Measurements from ENCODE around the gene ERGIC1. TPM values are rescaled to one million over a fixed set of nuclear protein-coding genes. Genes with fewer than 3 reads are reported as not detected.
"Not testable (repeated sequence)": the region's sequence is repeated elsewhere in the genome, so short reads cannot be mapped to it uniquely, and the experiment has no call there.

ERGIC1 gene
- total RNA-seq, 2 experiments from 2014 or later, result 59.5 to 63.2 TPM

GRCh38 chr5:172849606-172850453 lies 15.8 kb downstream of the ERGIC1 start:
- H3K9me3 Mint-ChIP-seq, result no peaks in the 10 kb centered on the region
- H3K36me3 Mint-ChIP-seq, result peaks cover 6% of the 10 kb centered on the region
- H3K27ac Mint-ChIP-seq, result peak overlapping the region; percentile 77
- H3K4me3 Mint-ChIP-seq, result no peak overlapping the region
- no peaks in the 10 kb centered on the region for H3K27me3 Mint-ChIP-seq
- POLR2A ChIA-PET, result interaction anchor here (1.2 kb wide), 1 partner anchor 80 kb away, joined by 3 read pairs; no protein-coding TSS in a partner anchor
- ATAC-seq (ENCODE audit: low read depth) (no peak), DNase-seq (no peak)
- H3K4me1 Mint-ChIP-seq, result peaks cover 34% of the 10 kb centered on the region

- POLR2A ChIA-PET, result interaction anchor here (1.2 kb wide), 1 partner anchor 80 kb away, joined by 3 read pairs; no protein-coding TSS in a partner anchor
- no peak for DNase-seq
- H3K4me1 Mint-ChIP-seq, result peaks cover 34% of the 10 kb centered on the region
- H3K27ac Mint-ChIP-seq, result no peak overlapping the region
- no peaks in the 10 kb centered on the region for H3K27me3 Mint-ChIP-seq
- peaks cover 8% of the 10 kb centered on the region for H3K36me3 Mint-ChIP-seq
- no peak for ATAC-seq (ENCODE audit: low read depth)
- no peaks in the 10 kb centered on the region for H3K9me3 Mint-ChIP-seq
- no peak overlapping the region for H3K4me3 Mint-ChIP-seq
Observed at GRCh38 chr5:172850454-172850797, 16.4 kb downstream of the ERGIC1 start.

GRCh38 chr5:172851254-172851653 lies 17.2 kb downstream of the ERGIC1 start:
- H3K27me3 Mint-ChIP-seq; H3K4me3 Mint-ChIP-seq; ATAC-seq (ENCODE audit: low read depth); DNase-seq; H3K36me3 Mint-ChIP-seq; H3K9me3 Mint-ChIP-seq; H3K27ac Mint-ChIP-seq: not testable (repeated sequence)
- POLR2A ChIA-PET, result interaction anchor here (0.6 to 1.2 kb wide), 2 partner anchors 81 to 919 kb away, joined by 3 to 5 read pairs; no protein-coding TSS in a partner anchor
- H3K4me1 Mint-ChIP-seq, result peaks cover 34% of the 10 kb centered on the region

- ATAC-seq (ENCODE audit: low read depth), result peak; percentile 14
- no peak for DNase-seq
- Mint-ChIP-seq H3K27me3 (no peaks in the 10 kb centered on the region), H3K9me3 (no peaks in the 10 kb centered on the region), H3K27ac (peak overlapping the region; percentile 73), H3K4me1 (peaks cover 30% of the 10 kb centered on the region), H3K36me3 (peaks cover 4% of the 10 kb centered on the region), H3K4me3 (peak overlapping the region; percentile 6)
- POLR2A ChIA-PET, result interaction anchor here (0.9 to 1.0 kb wide), 2 partner anchors 16 to 81 kb away, joined by 3 read pairs; no protein-coding TSS in a partner anchor
Observed at GRCh38 chr5:172852490-172853354, 18.7 kb downstream of the ERGIC1 start.

GRCh38 chr5:172853355-172853975 lies 19.4 kb downstream of the ERGIC1 start:
- Mint-ChIP-seq H3K9me3 (no peaks in the 10 kb centered on the region), H3K27ac (peak overlapping the region; percentile 75), H3K36me3 (peaks cover 4% of the 10 kb centered on the region), H3K4me3 (no peak overlapping the region), H3K4me1 (peaks cover 30% of the 10 kb centered on the region), H3K27me3 (no peaks in the 10 kb centered on the region)
- DNase-seq, result no peak
- POLR2A ChIA-PET, result no interaction called here
- ATAC-seq (ENCODE audit: low read depth), result no peak

- peak overlapping the region; percentile 47 for H3K4me3 Mint-ChIP-seq
- POLR2A ChIA-PET, result interaction anchor here (1.0 kb wide), 1 partner anchor 9 kb away, joined by 3 read pairs; no protein-coding TSS in a partner anchor
- H3K27me3 Mint-ChIP-seq, result no peaks in the 10 kb centered on the region
- H3K4me1 Mint-ChIP-seq, result peaks cover 28% of the 10 kb centered on the region
- peak; percentile 41 for DNase-seq
- no peaks in the 10 kb centered on the region for H3K9me3 Mint-ChIP-seq
- peak; percentile 70 for ATAC-seq (ENCODE audit: low read depth)
- H3K27ac Mint-ChIP-seq, result peak overlapping the region; percentile 75
- H3K36me3 Mint-ChIP-seq, result peaks cover 4% of the 10 kb centered on the region
Observed at GRCh38 chr5:172854451-172854871, 20.4 kb downstream of the ERGIC1 start.

- no peak for DNase-seq
- peaks cover 23% of the 10 kb centered on the region for H3K4me1 Mint-ChIP-seq
- H3K27ac Mint-ChIP-seq, result peak overlapping the region; percentile 75
Observed at GRCh38 chr5:172854971-172855370, 20.9 kb downstream of the ERGIC1 start.

GRCh38 chr5:172855597-172856292 lies 21.7 kb downstream of the ERGIC1 start:
- H3K9me3 Mint-ChIP-seq, result no peaks in the 10 kb centered on the region
- no peak overlapping the region for H3K4me3 Mint-ChIP-seq
- POLR2A ChIA-PET, result no interaction called here
- peaks cover 4% of the 10 kb centered on the region for H3K36me3 Mint-ChIP-seq
- H3K27me3 Mint-ChIP-seq, result no peaks in the 10 kb centered on the region
- H3K4me1 Mint-ChIP-seq, result peaks cover 23% of the 10 kb centered on the region
- DNase-seq (no peak), ATAC-seq (ENCODE audit: low read depth) (no peak)
- no peak overlapping the region for H3K27ac Mint-ChIP-seq

More at GRCh38 chr5:172854971-172855370, 20.9 kb downstream of the ERGIC1 start:
- ATAC-seq (ENCODE audit: low read depth), result no peak
- Mint-ChIP-seq H3K36me3 (peaks cover 4% of the 10 kb centered on the region), H3K9me3 (no peaks in the 10 kb centered on the region), H3K4me3 (peak overlapping the region; percentile 47), H3K27me3 (no peaks in the 10 kb centered on the region)
- POLR2A ChIA-PET, result interaction anchor here (1.0 kb wide), 1 partner anchor 10 kb away, joined by 3 read pairs; no protein-coding TSS in a partner anchor

GRCh38 chr5:172856336-172856735 lies 22.3 kb downstream of the ERGIC1 start:
- POLR2A ChIA-PET, result no interaction called here
- H3K4me3 Mint-ChIP-seq, result no peak overlapping the region

GRCh38 chr5:172857982-172858381 lies 23.9 kb downstream of the ERGIC1 start:
- Mint-ChIP-seq H3K27ac (no peak overlapping the region), H3K27me3 (no peaks in the 10 kb centered on the region), H3K4me1 (peaks cover 20% of the 10 kb centered on the region), H3K4me3 (no peak overlapping the region), H3K9me3 (no peaks in the 10 kb centered on the region), H3K36me3 (peaks cover 13% of the 10 kb centered on the region)
- no peak for DNase-seq
- ATAC-seq (ENCODE audit: low read depth), result no peak
- POLR2A ChIA-PET, result no interaction called here

More at GRCh38 chr5:172856336-172856735, 22.3 kb downstream of the ERGIC1 start:
- Mint-ChIP-seq H3K27me3 (no peaks in the 10 kb centered on the region), H3K4me1 (peaks cover 24% of the 10 kb centered on the region), H3K27ac (no peak overlapping the region), H3K36me3 (peaks cover 7% of the 10 kb centered on the region), H3K9me3 (no peaks in the 10 kb centered on the region)
- ATAC-seq (ENCODE audit: low read depth), result no peak
- DNase-seq, result no peak

GRCh38 chr5:172858511-172858989 lies 24.5 kb downstream of the ERGIC1 start:
- Mint-ChIP-seq H3K9me3 (no peaks in the 10 kb centered on the region), H3K4me1 (peaks cover 17% of the 10 kb centered on the region), H3K27me3 (no peaks in the 10 kb centered on the region), H3K27ac (no peak overlapping the region), H3K4me3 (no peak overlapping the region), H3K36me3 (peaks cover 13% of the 10 kb centered on the region)
- ATAC-seq (ENCODE audit: low read depth) (no peak), DNase-seq (no peak)
- POLR2A ChIA-PET, result no interaction called here

- H3K36me3 Mint-ChIP-seq, result peaks cover 13% of the 10 kb centered on the region
- ATAC-seq (ENCODE audit: low read depth), result no peak
- H3K27ac Mint-ChIP-seq, result no peak overlapping the region
- POLR2A ChIA-PET, result interaction anchor here (0.5 kb wide), 1 partner anchor 152 kb away, joined by 6 read pairs; no protein-coding TSS in a partner anchor
- H3K27me3 Mint-ChIP-seq, result no peaks in the 10 kb centered on the region
- H3K4me1 Mint-ChIP-seq, result peaks cover 11% of the 10 kb centered on the region
- no peak overlapping the region for H3K4me3 Mint-ChIP-seq
- DNase-seq, result no peak
- H3K9me3 Mint-ChIP-seq, result no peaks in the 10 kb centered on the region
Observed at GRCh38 chr5:172858990-172859811, 25.1 kb downstream of the ERGIC1 start.

All from activated naive CD8-positive, alpha-beta T cell treated with anti-CD3 and anti-CD28 coated beads, Interleukin-2, amount 10 ng/mL, durations not matched to agents 7 days and 5 days (primary cell).